NCI-H748 (cell line): ENCODE data around the gene RFC2.
A peak's percentile ranks its signal among the peaks of the same experiment; 100 is the strongest.

Experiments
- DNase-seq: peaks from one replicate; lab custom pipeline; 2025; ENCODE audit not compliant: unreplicated experiment; lab: John Stamatoyannopoulos, UW

The RFC2 gene

DNA sequence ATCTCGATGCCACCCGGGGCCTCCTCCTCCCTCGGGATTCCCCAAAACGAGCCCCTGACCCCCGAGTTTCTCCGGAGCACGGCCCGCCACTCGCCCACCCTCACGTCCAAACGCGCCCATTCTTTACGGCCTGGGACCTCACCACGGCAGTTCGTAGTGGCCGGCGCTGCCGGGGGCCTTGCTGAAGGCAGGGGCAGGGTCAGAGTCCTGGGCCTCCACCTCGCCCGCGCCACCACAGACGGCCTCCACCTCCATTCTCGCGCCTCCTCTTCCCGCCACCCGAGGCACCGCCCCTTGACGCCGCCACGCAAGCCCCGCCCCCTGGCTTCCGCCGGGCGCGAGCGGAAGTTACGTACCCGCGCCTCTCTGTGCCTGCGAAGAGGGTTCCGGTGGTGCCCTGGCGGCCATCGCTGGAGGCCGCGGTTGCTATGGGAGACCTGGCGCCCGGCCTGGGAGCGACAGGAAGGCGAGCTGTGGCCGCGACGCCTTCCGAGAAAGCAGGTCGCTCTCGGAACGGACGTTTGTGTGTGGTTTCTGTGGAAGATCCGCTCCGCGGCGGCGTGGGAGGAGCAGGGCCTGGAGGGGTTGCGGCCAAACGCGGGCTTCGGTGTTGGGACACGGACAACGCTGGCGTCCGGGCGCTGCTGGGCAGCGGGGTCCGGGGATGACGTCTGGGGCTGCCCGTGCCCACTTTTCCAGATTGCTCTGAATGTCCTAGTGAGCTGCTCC lies at the start of gene RFC2:
TSS of gene RFC2 (minus strand) at position 271 of the 729 bp plus-strand sequence. CDS start at position 255, 16 bp downstream.
- DNase-seq: peak; percentile 97

DNA sequence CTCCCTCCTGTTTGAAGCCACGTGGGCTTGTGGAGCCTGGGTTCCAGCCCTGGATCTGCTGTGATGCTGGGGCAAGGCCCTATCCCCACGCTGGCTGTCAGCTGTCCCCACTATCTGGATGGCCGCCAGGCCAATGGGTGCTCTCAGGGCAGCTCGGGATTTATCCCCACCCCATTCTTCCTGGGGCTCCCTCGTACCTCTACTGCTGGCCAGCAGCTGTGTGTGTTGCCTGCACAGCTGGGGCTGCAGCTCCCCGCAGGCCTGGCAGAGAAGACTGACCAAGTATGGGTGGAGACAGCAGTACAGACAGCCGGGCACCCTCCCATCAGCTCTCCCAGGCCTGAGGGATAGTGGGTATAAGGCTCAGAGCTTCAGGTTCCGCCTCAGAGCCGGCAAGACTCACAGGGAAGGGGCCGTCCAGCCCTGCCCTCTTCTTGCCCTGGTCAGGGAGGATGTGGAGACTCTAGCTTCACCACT lies 48.6 kb upstream of the RFC2 start:
- DNase-seq: no peak

DNA sequence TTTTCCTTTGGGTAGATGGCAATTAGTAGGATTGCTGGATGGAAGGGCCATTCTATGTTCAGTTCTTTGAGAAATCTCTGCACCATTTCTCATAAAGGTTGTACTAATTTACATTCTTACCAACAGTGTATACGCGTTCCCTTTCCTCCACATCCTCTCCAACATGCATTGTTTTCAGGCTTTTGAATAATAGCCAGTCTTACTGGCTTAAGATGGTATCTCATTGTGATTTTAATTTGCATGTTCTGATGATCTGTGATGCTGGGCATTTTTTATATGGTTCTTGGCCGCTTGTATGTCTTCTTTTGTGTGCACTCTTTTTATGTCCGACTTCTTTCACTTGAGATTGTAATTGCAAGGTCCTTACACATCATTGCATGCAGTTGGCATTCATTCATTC lies 46.7 kb upstream of the RFC2 start:
- DNase-seq: no peak

DNA sequence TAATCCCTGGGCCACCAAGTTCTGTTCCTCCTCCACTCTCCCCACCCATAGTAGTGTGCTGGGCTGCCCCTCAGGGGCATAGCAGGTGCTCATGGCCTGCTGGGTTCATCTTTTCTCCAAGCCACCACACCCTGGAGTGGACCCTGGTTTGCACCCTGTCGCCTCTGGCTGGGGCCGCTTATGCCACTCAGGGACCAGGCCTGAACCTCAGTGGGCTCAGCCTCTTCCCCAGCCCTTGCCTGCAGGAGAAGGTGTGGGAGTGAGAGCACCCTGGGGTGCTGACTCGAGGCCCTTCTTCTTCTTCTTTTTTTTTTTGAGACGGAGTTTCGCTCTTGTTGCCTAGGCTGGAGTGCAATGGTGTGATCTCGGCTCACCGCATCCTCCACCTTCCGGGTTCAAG lies 45.2 kb upstream of the RFC2 start:
- no peak for DNase-seq

DNA sequence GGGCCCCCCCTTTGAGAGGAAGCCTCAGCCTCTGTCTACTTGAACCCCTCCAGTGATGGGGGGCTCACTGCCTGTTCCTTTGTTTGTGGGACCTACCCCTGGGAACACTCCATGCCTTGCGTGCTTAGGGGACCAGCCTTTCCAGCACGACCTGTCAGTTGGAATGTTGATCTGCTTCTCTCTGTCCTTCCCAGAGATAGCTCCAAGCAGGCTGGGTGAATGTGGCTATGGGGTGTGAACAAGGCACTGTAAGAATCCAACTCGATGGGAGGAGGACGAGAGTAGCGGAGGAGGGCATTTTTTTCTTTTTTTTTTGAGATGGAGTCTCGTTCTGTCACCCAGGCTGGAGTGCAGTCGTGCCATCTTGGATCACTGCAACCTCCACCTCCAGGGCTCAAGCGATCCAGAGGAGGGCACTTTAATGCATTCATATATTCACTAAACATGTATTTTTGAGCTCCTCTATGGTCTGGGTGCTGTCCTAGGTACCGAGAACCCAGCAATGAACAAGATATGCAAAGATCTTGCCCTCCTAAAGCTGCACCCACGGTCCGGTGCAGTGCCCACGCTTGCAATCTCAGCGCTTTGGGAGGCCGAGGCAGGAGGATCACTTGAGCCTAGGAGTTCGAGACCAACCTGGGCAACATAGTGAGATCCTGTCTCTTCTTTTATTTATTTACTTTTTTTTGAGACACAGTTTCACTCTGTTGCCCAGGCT lies 43.5 kb upstream of the RFC2 start:
- DNase-seq: no peak

DNA sequence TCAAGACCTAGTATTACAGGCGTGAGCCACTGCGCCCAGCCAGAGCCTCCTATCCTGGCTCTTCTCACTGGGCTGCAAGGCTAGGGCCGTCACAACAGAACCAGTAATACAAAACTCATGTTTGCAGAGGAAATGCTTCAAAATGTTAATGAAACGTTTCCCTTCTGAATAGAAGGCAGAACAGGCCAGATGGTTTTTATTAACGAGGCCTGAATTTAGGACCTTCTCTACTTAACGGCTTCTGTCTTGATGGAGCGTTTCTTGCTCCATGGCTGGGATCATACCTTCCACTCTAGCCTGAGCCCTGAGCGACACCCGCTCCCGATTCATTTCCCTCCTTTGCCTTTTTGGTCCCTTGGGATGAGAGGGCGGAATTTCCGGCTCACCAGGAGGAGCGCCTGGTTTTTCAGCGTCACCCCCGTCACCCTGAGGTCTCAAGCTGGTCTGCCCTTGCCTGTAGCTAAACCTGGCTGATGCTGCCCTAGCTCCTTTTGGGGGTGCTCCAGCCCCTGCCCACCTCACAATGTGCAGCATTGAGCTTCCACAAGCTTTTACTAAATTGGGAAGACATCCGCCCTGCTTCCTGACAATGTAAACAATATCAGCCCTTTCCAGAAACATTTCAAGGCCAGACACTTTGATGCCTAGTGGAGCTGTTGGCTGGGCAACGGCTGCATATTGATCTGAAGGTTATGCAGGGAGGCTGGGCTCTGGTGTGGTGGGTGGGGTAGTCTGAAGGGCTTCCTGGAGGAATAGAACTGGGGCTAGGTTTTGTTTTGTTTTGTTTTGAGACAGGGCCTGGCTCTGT lies 40.2 kb upstream of the RFC2 start:
- no peak for DNase-seq

DNA sequence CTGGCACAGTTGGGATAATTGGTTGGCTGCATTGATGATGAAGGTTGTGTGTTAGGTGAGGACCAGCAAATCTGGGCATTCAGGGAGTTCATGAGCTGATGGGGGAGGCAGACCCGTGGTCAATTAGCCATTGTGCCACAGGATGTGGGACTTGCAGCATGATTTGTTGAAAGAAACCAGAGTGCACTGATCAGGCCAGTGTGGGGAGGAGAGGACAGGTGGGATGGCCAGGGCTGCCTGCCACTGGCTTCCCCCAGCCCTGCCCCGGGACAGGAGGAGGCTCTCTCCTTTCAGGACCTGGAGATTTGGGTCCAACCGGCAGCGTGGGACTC lies 39.3 kb upstream of the RFC2 start:
- no peak for DNase-seq

DNA sequence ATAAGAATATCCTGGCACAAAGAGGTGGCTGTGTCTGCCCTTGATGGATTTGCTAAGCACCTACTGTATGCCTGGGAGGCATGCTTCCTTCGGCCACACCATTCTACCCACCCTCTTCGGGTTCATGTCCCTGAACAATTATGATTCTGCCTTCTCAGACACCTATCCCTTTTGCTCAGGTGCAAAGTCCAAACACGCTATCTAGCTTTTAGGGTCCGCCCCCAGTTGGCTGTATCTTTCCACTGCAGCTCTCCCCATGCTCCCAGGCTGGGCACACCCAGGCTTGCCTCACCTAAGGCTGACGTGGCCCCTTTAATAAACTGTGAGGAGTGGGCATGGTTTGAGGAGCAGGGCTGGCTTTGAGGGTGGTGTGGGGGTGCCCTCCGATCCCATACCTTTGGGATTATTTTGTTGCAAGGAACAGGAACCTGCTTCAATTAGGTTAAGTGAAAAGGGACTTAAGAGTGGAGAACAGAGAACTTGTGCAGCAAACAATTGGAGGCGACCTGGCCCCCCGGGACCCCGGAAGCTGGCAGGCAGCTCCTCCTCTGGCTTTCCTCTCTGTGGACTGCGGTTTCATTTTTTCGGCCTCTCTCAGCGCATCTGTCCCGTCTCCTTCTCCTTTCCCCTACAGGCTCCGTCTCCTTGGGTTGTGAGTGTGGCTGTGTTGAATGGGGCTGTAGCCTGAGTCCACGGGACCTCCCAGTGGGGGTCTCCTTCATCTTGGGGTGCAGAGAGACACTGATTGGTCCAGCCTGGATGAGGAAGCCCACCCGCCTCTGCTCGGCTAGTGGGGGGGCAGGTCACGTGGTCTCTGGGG lies 38.8 kb upstream of the RFC2 start:
- no peak for DNase-seq

DNA sequence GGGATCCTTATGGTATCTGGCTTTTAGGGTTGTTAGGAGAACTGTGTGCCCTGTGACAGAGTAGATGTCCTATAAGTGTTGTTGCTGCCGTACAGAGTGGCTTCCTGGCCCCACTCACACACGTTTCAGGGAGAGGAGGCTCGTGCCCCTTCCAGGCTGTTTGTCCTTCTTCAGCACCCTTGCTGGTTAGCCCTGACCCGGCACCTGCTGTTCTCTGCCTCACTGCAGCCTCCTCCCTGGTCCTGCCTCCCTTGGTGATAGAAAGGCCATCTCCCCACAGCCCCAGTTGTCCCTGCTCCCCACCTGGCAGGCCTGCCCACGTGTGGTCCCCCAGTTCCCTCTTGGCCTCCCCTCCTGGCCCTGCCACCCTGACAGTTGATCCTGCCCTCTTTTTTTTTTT lies 37.3 kb upstream of the RFC2 start:
- no peak for DNase-seq

DNA sequence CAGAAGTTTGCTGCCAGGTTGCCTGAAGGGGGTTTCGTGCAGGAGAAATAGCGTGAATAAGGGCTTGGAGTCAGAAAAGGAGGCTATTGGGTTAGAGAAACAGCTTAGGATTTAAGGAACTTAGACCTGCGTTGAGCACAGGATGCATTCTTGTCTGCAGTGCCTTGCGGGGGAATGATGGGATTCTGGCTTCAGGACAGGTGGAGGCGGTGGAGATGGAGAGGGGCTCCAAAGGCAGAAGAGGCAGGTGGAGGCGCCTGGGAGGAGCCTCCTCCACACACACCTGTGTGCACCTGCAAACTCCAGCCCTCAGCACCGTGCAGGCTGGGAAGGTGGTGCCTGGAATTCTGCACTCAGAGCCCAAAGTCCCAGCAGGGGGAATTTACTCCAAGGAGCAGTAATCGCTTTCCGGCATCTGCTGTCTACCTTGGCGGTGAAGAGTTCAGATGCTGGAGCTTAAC lies 36.8 kb upstream of the RFC2 start:
- peak; percentile 37 for DNase-seq

DNA sequence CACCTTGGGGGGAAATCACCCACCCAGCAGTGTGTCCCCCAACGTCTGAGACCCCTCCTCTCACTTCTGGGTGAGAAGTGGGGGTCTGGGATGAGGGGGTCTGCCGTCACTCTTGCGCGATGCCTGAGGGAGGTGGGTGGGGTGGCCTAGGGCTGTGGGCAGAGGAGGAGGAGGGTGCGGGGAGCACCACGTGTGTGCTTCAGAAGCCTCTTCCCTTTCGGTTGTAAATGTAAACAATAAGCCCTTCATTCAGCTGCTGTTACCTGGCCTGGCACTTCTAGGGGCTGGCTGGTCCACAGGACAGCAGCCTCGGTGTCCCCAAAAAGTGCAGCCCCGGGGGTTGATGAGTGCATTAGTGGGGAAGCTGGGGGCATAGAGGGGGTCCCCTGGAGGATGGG lies 36.4 kb upstream of the RFC2 start:
- peak; percentile 31 for DNase-seq

DNA sequence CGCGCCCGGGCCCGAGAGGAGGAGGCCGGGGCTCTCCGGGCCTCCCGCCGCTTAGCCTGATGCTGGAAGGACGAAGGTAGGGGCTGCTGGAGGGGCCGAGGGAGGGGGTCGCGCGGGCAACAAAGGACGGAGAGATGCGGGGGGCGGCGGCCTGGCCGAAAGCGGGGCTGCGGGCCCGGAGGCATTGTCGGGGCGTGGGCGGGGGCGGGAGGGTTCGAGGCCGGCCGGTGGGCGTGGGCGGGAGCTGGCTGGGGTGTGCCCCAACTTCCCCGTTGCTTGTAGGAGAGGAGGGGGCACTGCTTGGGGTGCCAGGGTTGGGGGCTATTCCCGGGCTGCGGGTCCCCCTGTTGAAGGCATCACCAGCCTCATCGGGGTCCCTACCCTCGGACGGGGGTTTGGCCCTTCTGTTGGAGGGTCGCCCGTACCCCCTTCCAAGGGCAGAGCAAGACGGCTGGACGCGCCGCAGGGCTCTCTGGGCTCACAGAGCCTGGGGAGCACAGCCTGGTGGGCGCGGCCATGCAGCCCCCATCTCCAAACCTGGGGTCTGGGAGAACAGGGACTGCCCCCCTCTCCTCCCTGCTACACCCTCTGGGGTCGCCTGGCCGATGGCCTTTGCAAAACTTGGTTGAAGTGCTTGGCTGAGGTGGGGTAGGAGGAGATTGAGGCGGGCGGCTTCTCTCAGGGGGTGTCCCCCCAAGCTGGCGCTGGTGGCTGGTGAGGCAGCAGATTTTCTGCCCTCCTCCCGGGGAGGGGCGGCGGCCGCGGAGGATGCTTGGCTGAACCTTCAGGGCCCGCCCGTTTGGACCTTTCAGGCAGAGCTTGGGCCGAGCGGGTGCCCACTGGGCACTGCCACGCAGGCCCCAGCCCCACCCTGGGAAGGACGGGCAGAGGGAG lies 35.7 kb upstream of the RFC2 start:
- DNase-seq: peak; percentile 19

DNA sequence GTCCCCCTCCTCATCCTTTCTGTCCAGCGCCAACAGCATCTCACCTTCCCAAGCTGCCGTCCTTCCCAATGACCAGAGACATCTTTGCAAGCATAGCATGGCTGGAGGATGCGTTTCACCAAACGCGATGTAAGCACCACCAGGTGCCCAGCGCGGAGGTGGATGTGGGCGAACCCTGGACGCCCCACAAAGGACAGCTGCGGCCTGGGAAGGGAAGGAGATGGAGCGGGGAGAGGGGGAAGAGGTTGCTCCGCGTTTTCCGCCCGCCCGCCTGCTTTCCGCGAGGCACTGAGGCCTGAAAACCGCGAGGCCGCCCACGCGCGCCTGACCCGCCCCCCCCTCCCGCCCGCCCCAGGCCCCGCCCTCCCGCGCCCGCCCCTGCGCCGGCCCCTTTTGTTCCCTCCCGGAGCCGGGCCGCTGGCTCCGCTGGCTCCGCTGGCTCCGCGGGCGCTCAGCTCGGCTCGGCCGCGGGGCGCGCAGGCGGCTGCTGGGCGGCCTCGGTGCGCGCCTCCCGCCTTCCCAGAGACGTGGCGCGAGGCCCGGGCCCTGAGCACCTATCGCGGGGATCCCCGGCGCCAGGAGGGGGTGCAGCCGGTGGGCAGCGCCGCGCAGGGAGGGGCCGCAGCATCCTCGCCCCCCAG lies 34.9 kb upstream of the RFC2 start, which contains the start of gene CLIP2:
TSS of gene CLIP2 (plus strand) at position 390 of the 641 bp plus-strand sequence. CDS start 28,140 bp downstream, outside the sequence.
- DNase-seq: peak; percentile 83

DNA sequence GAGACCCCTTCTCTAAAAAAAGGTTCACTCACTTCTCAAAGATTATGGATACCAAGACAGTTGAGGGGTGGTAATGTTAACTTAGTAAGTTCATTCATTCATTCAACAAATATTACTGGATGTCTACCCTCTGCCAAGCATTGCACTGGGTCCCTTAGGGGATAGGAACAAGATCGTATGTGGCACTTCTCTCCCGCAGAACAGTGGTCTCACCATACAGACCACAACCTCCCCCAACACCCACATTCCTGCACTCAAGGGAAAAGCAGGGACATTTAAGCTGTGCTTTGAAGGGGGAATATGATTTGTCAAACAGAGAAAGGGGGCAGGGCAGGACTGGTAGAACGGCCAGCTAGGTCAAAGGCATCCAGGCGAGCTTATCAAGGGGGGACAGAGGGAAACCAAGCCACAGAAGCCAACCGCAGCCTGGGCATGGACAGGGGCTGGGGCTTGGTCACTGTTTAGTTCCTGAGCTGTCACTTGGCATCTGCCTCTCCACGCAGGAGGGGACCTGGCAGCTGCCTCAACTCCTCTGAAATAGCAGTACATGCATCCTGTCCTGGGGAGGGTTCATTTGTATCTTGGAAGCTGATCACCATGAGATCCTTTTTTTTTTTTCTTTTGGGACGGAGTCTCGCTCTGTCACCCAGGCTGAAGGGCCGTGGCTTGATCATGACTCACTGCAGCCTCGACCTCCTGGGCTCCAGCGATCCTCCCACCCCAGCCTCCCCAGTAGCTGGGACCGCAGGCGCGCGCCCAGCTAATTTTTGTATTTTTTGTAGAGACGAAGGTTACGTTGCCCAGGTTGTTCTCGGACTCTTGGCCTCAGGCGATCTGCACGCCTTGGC lies 34.1 kb upstream of the RFC2 start:
- no peak for DNase-seq

DNA sequence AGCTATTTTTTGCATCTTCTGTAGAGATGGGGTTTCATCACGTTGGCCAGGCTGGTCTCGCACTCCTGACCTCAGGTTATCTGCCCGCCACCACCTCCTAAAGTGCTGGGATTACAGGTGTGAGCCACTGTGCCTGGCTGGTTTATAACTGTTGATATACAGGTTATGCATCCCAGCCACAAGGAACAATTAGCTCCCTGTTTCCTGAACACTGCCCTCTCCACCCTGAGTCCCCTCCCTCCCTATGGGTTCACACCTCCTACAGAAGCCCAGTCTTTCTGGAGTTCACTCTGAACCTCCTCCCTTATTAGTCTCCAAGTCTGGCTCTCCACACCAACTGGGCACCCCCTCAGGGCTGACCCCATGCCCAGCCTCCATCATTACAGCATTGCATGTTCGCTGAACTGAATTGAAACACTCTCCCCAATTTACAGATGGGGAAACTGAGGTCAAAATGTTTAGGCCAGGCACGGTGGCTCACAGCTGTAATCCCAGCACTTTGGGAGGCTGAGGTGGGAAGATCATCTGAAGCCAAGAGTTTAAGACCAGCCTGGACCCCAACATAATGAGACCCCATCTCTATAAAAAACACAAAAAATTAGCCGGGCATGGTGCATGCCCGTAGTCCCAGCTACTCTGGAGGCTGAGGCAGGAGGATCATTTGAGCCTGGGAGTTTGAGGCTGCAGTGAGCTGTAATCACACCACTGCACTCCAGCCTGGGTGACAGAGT lies 33.3 kb upstream of the RFC2 start:
- no peak for DNase-seq

DNA sequence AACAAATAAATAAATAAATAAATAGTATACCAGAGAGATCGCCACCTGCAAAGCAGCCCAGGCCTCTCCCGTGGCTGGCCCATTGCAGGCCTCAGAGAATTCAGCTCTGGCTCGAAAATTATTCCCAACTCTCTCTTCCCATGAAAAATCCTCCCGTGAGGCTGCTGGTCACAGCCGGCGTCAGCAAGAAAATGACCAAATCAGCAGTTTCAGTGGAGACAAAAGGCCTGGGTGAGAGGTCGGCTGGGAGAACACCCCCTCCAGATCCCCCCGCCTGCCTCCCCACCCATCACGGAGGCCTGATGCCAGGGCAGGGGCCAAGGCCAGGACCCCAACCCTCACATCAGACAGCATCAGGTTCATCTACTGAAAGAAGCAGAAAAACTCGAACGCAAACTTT lies 31.9 kb upstream of the RFC2 start:
- no peak for DNase-seq

DNA sequence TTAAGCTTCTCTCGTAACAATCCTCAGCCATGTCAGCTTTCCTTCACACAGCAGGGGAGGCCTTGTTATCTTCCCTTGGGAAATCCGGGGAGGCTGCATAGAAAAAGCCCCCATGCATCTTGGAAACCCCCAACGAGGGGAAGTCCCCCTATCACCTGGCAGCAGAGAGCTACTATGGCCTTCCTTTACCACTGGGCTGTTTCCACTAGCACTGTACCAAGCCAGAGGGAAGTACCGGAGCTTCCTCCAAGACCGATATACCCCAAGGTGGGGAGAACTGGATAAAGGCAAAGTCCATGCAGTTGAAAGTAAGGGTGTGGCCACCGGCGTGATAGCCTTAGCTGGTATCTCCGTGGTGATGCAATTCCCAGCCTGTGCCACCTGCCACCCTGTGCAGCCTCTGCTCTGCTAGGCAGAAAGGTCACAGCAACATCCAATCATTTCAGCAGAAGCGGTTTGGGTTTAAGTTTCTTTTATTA lies 30.6 kb upstream of the RFC2 start:
- peak; percentile 79 for DNase-seq
